ENCODE results near the gene NPHP3. TPM values are rescaled to one million over a fixed set of nuclear protein-coding genes. Genes with fewer than 3 reads are reported as not detected.

The NPHP3 gene
- total RNA-seq, 1 donor from 2014 or later = 29.5 TPM

- H3K4me3 Mint-ChIP-seq = no peak overlapping the region
Observed at GRCh38 chr3:132681421-132681820, 40.8 kb downstream of the NPHP3 start.

GRCh38 chr3:132679911-132680310 lies 42.3 kb downstream of the NPHP3 start:
- Mint-ChIP-seq H3K9me3 (no peaks in the 10 kb centered on the region), H3K4me1 (no peaks in the 10 kb centered on the region), H3K27ac (no peak overlapping the region), H3K27me3 (ENCODE audit: low read depth) (no peaks in the 10 kb centered on the region), H3K4me3 (no peak overlapping the region), H3K36me3 (peaks cover 33% of the 10 kb centered on the region)
- no peak for DNase-seq (ENCODE audit: low spot score in 2 of 2, unreplicated experiment in 2 of 2)
- no peak for TF ChIP-seq CTCF (IDR thresholded peaks at IDR 0.05; ENCODE audit: unreplicated experiment)

More at GRCh38 chr3:132681421-132681820, 40.8 kb downstream of the NPHP3 start:
- no peak for TF ChIP-seq CTCF (IDR thresholded peaks at IDR 0.05; ENCODE audit: unreplicated experiment)
- no peak for DNase-seq (ENCODE audit: low spot score in 2 of 2, unreplicated experiment in 2 of 2)
- H3K9me3 Mint-ChIP-seq = no peaks in the 10 kb centered on the region
- no peak overlapping the region for H3K27ac Mint-ChIP-seq
- H3K27me3 Mint-ChIP-seq (ENCODE audit: low read depth) = no peaks in the 10 kb centered on the region
- no peaks in the 10 kb centered on the region for H3K4me1 Mint-ChIP-seq
- peaks cover 36% of the 10 kb centered on the region for H3K36me3 Mint-ChIP-seq

GRCh38 chr3:132675408-132675807 lies 46.8 kb downstream of the NPHP3 start:
- H3K9me3 Mint-ChIP-seq = no peaks in the 10 kb centered on the region
- H3K27me3 Mint-ChIP-seq (ENCODE audit: low read depth) = no peaks in the 10 kb centered on the region
- H3K36me3 Mint-ChIP-seq = peaks cover 31% of the 10 kb centered on the region
- no peak for DNase-seq (ENCODE audit: low spot score in 2 of 2, unreplicated experiment in 2 of 2)
- peaks cover 4% of the 10 kb centered on the region for H3K4me1 Mint-ChIP-seq
- no peak overlapping the region for H3K4me3 Mint-ChIP-seq
- no peak for TF ChIP-seq CTCF (IDR thresholded peaks at IDR 0.05; ENCODE audit: unreplicated experiment)
- H3K27ac Mint-ChIP-seq = no peak overlapping the region

GRCh38 chr3:132669256-132669777 lies 52.9 kb downstream of the NPHP3 start:
- H3K27ac Mint-ChIP-seq = no peak overlapping the region
- no peak overlapping the region for H3K4me3 Mint-ChIP-seq
- no peak for DNase-seq (ENCODE audit: low spot score in 2 of 2, unreplicated experiment in 2 of 2)
- peaks cover 5% of the 10 kb centered on the region for H3K4me1 Mint-ChIP-seq
- H3K27me3 Mint-ChIP-seq (ENCODE audit: low read depth) = no peaks in the 10 kb centered on the region
- H3K36me3 Mint-ChIP-seq = peaks cover 6% of the 10 kb centered on the region
- no peak for TF ChIP-seq CTCF (IDR thresholded peaks at IDR 0.05; ENCODE audit: unreplicated experiment)
- H3K9me3 Mint-ChIP-seq = no peaks in the 10 kb centered on the region

GRCh38 chr3:132665230-132665745 lies 56.9 kb downstream of the NPHP3 start:
- H3K9me3 Mint-ChIP-seq = no peaks in the 10 kb centered on the region
- no peak for DNase-seq (ENCODE audit: low spot score in 2 of 2, unreplicated experiment in 2 of 2)
- no peaks in the 10 kb centered on the region for H3K27me3 Mint-ChIP-seq (ENCODE audit: low read depth)
- H3K4me3 Mint-ChIP-seq = no peak overlapping the region
- H3K4me1 Mint-ChIP-seq = peaks cover 15% of the 10 kb centered on the region
- no peak overlapping the region for H3K27ac Mint-ChIP-seq
- H3K36me3 Mint-ChIP-seq = no peaks in the 10 kb centered on the region
- no peak for TF ChIP-seq CTCF (IDR thresholded peaks at IDR 0.05; ENCODE audit: unreplicated experiment)

All from mesothelial cell of epicardium (in vitro differentiated cells).